Transverse colon (tissue), 4 donors: ENCODE data around the gene PUDP. TPM values are rescaled to one million over a fixed set of nuclear protein-coding genes. Genes with fewer than 3 reads are reported as not detected.
"Not testable (repeated sequence)": the region's sequence is repeated elsewhere in the genome, so short reads cannot be mapped to it uniquely, and the experiment has no call there.

Experiments
- DNase-seq: peaks from one replicate; pipeline ENCODE4 v3.0.0-alpha.2; 2019
- H3K27ac ChIP-seq, 4 donors: fragments of 200-600 bp; sonication (generic); 2 replicates each; pipeline ENCODE4 v1.5.1; 2016 to 2018; ENCODE audit warnings: inconsistent platforms in 4 of 4
- H3K27me3 ChIP-seq: fragments of 200-600 bp; sonication (generic); 2 replicates; pipeline ENCODE4 v1.5.1; 2017; ENCODE audit warnings: inconsistent platforms
- H3K36me3 ChIP-seq, 4 donors: fragments of 200-600 bp; sonication (generic); 2 replicates each; pipeline ENCODE4 v1.5.1; 2017 to 2019; ENCODE audit warnings: inconsistent platforms in 4 of 4
- H3K4me1 ChIP-seq, 4 donors: fragments of 200-600 bp; sonication (generic); 2 replicates each; pipeline ENCODE4 v1.5.1; 2017 to 2020; ENCODE audit warnings: inconsistent platforms in 4 of 4
- H3K4me3 ChIP-seq, 4 donors: fragments of 200-600 bp; sonication (generic); 1 replicate in 1 of 4; 2 replicates in 3 of 4; pipeline versions ENCODE4 v1.5.1 to v1.6.1; 2017 to 2019; ENCODE audit warnings: inconsistent platforms in 4 of 4
- H3K9me3 ChIP-seq, 2 donors: fragments of 200-600 bp; sonication (generic); 2 replicates each; pipeline ENCODE4 v1.5.1; 2017 to 2019; ENCODE audit warnings: inconsistent platforms in 2 of 2
- EP300 ChIP-seq: sonication (generic); formaldehyde crosslinking; IDR thresholded peaks from one replicate; pipeline ENCODE4 v1.6.1; 2017; ENCODE audit warnings: antibody characterized with exemption, low read depth
- POLR2A ChIP-seq: fragments of 450-650 bp; IDR thresholded peaks from one replicate; pipeline ENCODE4 v1.6.1; 2016; ENCODE audit warnings: antibody characterized with exemption, mild to moderate bottlenecking, moderate library complexity
- POLR2AphosphoS5 ChIP-seq, 3 donors: sonication (generic); formaldehyde crosslinking; IDR thresholded peaks; one replicate each; pipeline ENCODE4 v1.6.1; 2016; ENCODE audit warnings: antibody characterized with exemption in 3 of 3
- WGBS, 2 donors: methylation state at CpG; one replicate each; pipeline ENCODE4 v1.1.5; 2018; ENCODE audit warnings: low coverage in 1 of 2; 5-methylcytosine and 5-hydroxymethylcytosine counted together
- in situ Hi-C, 4 donors: fragments of 200-750 bp; cut with MboI; loops; one replicate each; pipeline versions ENCODE4 v1.15.0 to v1.15.1; 2017; ENCODE audit warnings: low sequenced_read_pairs in 3 of 4, low pct_ligation_motif_present in 1 of 4, low pct_unique_long_range_greater_than_20kb in 1 of 4
- intact Hi-C: fragments of 100-400 bp; cut with DNase I; formaldehyde crosslinking; loops from one replicate; pipeline ENCODE4 v1.15.1; 2023; ENCODE audit warnings: low total_unique reads
- total RNA-seq, 4 donors: library from RNA; depleted of rRNA; stranded (reverse); fragments of >200 nt; gene quantifications; one replicate each; pipeline ENCODE4 v1.1.0, GENCODE V29; 2016
- TF ChIP-seq, protein P1 (sequence below), 5 experiments: fragments of 200-600 bp in 3 of 5; fragments of 450-650 bp in 2 of 5; sonication (generic) in 3 of 5; IDR thresholded peaks; 1 replicate in 2 of 5; 2 replicates in 3 of 5; pipeline ENCODE4 v1.5.1; 2016 to 2017; ENCODE audit warnings: antibody characterized with exemption in 5 of 5, inconsistent platforms in 3 of 5, mild to moderate bottlenecking in 2 of 5, moderate library complexity in 1 of 5

The PUDP gene
- total RNA-seq, 4 donors from 2014 or later, result 3.7 to 31.9 (median 23.3) TPM

DNA sequence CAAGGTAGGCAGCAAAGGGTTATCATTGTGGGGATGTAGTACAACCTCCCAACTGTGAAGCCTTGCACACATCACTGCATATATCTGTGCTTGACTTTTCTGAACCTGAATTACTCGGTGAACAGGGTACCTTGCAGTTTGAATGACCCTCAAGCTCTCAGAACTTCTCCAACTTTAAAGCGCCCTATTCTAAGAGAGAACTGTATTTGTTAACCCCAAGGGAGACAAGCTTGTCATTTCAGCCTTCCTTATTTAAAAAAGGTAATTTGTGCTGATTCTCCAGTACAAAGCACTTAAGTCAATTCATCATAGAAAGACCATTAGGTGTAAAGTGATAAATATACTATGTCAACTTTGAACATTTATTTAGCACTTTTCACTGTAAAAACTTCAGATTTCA is 122.5 kb downstream of the PUDP start:
- TF ChIP-seq POLR2AphosphoS5 (IDR thresholded peaks at IDR 0.05), result no peak
- no peak for TF ChIP-seq POLR2A
- TF ChIP-seq, protein P1, sequence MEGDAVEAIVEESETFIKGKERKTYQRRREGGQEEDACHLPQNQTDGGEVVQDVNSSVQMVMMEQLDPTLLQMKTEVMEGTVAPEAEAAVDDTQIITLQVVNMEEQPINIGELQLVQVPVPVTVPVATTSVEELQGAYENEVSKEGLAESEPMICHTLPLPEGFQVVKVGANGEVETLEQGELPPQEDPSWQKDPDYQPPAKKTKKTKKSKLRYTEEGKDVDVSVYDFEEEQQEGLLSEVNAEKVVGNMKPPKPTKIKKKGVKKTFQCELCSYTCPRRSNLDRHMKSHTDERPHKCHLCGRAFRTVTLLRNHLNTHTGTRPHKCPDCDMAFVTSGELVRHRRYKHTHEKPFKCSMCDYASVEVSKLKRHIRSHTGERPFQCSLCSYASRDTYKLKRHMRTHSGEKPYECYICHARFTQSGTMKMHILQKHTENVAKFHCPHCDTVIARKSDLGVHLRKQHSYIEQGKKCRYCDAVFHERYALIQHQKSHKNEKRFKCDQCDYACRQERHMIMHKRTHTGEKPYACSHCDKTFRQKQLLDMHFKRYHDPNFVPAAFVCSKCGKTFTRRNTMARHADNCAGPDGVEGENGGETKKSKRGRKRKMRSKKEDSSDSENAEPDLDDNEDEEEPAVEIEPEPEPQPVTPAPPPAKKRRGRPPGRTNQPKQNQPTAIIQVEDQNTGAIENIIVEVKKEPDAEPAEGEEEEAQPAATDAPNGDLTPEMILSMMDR (IDR thresholded peaks at IDR 0.05), result no peak
- TF ChIP-seq EP300, result no peak
- WGBS, 2 donors, result 83% methylated on average over 2 of the region's 2 CpGs; no CpG with 5 or more reads in 1 of the 2 donors
- in situ Hi-C loops, result no loop called here
- H3K36me3 ChIP-seq, result no peaks in the 10 kb centered on the region
- H3K4me3 ChIP-seq, result no peak overlapping the region
- H3K27ac ChIP-seq, result no peak overlapping the region
- H3K27me3 ChIP-seq, result no peaks in the 10 kb centered on the region
- intact Hi-C loops, result no loop called here
- no peaks in the 10 kb centered on the region for H3K9me3 ChIP-seq
- DNase-seq, result no peak
- H3K4me1 ChIP-seq, result no peaks in the 10 kb centered on the region

DNA sequence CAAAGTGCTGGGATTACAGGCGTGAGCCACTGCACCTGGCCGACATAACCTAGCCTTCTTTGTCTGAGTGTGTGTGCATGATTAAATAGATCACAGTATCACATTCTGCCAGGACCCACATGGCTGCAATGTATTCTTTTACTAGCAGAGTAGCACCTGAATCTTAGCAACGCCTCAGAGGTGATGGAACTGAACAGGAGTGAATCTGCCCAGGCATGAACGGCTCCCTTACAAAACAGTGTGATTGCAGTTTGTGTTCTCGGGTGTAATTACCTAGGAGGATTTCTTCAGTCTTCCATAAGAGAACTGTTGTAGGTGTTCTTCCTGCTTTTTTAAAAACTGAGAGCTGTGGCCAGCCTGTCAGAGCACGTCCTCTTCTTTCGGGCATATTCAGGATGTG is 123.1 kb downstream of the PUDP start:
- TF ChIP-seq POLR2AphosphoS5 (IDR thresholded peaks at IDR 0.05) (no peak), EP300 (no peak), POLR2A (no peak)
- TF ChIP-seq, protein P1 (IDR thresholded peaks at IDR 0.05), result no peak
- H3K36me3 ChIP-seq, result no peaks in the 10 kb centered on the region
- intact Hi-C loops (no loop called here), in situ Hi-C loops (no loop called here)
- 89% methylated on average over 7 of the region's 7 CpGs; no CpG with 5 or more reads in 1 of the 2 donors for WGBS, 2 donors
- no peak for DNase-seq
- H3K9me3 ChIP-seq, result no peaks in the 10 kb centered on the region
- no peaks in the 10 kb centered on the region for H3K27me3 ChIP-seq
- H3K4me3 ChIP-seq, result no peak overlapping the region
- no peak overlapping the region for H3K27ac ChIP-seq
- no peaks in the 10 kb centered on the region for H3K4me1 ChIP-seq

DNA sequence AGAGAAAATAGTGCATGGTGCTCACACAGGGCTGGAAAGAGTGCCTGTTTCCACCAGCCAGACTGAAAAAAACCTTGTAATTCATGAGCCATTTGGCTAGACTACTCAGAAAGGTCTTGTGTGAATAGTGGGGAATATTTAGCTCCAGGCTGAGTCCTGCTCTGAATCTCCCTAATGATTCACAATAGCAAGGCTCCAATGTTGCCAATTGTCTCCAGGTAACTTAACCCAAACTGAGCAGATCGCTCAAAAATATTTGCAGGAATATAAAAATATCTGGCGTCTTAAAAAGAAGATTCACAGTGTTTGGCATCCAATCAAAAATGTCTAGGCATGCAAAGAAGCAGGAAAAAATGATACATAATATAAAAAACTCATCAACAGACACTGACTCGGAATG is 125.0 kb downstream of the PUDP start:
- H3K4me3 ChIP-seq, H3K36me3 ChIP-seq, in situ Hi-C loops, H3K27me3 ChIP-seq, H3K9me3 ChIP-seq, H3K27ac ChIP-seq, DNase-seq, H3K4me1 ChIP-seq, intact Hi-C loops: not testable (repeated sequence)
- WGBS, 2 donors, result 57 to 78% methylated on average over 3 of the region's 3 CpGs

GRCh38 chrX:7021991-7022390 is 126.0 kb downstream of the PUDP start:
- H3K36me3 ChIP-seq, result no peaks in the 10 kb centered on the region
- no peak overlapping the region for H3K4me3 ChIP-seq
- no peaks in the 10 kb centered on the region for H3K4me1 ChIP-seq
- no peaks in the 10 kb centered on the region for H3K9me3 ChIP-seq
- 88% methylated on average over 4 of the region's 4 CpGs; no CpG with 5 or more reads in 1 of the 2 donors for WGBS, 2 donors
- H3K27ac ChIP-seq, result no peak overlapping the region
- in situ Hi-C loops (no loop called here), intact Hi-C loops (no loop called here)
- no peak for DNase-seq
- TF ChIP-seq POLR2A (no peak), POLR2AphosphoS5 (IDR thresholded peaks at IDR 0.05) (no peak), EP300 (no peak)
- TF ChIP-seq, protein P1 (IDR thresholded peaks at IDR 0.05), result no peak
- no peaks in the 10 kb centered on the region for H3K27me3 ChIP-seq

GRCh38 chrX:7019555-7019954 is 128.4 kb downstream of the PUDP start:
- Histone ChIP-seq H3K36me3 (no peaks in the 10 kb centered on the region), H3K4me3 (no peak overlapping the region), H3K27ac (no peak overlapping the region), H3K4me1 (no peaks in the 10 kb centered on the region), H3K27me3 (no peaks in the 10 kb centered on the region), H3K9me3 (no peaks in the 10 kb centered on the region)
- 90% methylated on average over 3 of the region's 3 CpGs; no CpG with 5 or more reads in 1 of the 2 donors for WGBS, 2 donors
- no peak for TF ChIP-seq POLR2A
- no peak for TF ChIP-seq POLR2AphosphoS5 (IDR thresholded peaks at IDR 0.05)
- TF ChIP-seq EP300, result no peak
- TF ChIP-seq, protein P1 (IDR thresholded peaks at IDR 0.05), result no peak
- intact Hi-C loops, result no loop called here
- no peak for DNase-seq
- in situ Hi-C loops, result no loop called here

DNA sequence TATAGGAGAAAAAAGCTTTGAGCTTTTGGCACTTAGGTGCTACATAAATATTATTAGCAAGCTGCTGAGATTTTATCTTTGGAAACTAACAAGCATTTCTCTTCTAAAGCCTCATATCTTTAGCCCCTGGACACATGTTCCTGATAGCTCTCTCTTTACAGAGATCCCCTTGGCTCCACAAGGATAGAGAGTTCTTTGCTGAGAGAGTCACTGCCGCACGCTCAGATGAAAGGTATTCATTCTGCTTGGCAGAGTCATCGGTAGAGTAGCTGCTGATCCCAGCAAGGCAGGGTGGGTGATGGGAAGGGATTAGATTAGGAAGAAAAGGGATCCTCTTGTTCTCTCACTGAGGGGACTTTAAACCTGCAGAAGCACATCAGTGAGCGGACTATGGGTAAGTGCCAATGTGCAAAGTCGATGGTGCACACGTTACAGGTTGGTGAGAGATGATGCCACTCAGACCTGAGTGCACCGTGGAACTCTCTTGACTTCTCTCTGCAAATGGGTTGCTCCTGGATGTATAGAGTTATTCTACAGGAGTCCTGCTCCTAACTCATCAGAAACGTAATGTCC is 135.6 kb downstream of the PUDP start:
- H3K9me3 ChIP-seq, H3K27ac ChIP-seq, H3K4me1 ChIP-seq, in situ Hi-C loops, H3K27me3 ChIP-seq, intact Hi-C loops, H3K4me3 ChIP-seq, H3K36me3 ChIP-seq, DNase-seq: not testable (repeated sequence)
- 92% methylated on average over 8 of the region's 8 CpGs; no CpG with 5 or more reads in 1 of the 2 donors for WGBS, 2 donors

- H3K27me3 ChIP-seq, H3K4me1 ChIP-seq, DNase-seq, intact Hi-C loops, H3K9me3 ChIP-seq, in situ Hi-C loops, H3K36me3 ChIP-seq, H3K4me3 ChIP-seq, H3K27ac ChIP-seq: not testable (repeated sequence)
- WGBS, 2 donors, result 89% methylated on average over 4 of the region's 4 CpGs; no CpG with 5 or more reads in 1 of the 2 donors
Measured at GRCh38 chrX:7010897-7011296, 137.1 kb downstream of the PUDP start.
